Eye (tissue), 1 donor: ENCODE results near the gene MCUR1.
A peak's percentile ranks its signal among the peaks of the same experiment; 100 is the strongest.
"Not testable (repeated sequence)": the region's sequence is repeated elsewhere in the genome, so short reads cannot be mapped to it uniquely, and the experiment has no call there.

Source experiments
- DNase-seq: peaks from one replicate; pipeline ENCODE4 v3.0.0-alpha.2; 2015

MCUR1 gene

GRCh38 chr6:13828656-13829301, 14.4 kb upstream of the MCUR1 start:
- not testable (repeated sequence) for DNase-seq

- no peak for DNase-seq
Observed at GRCh38 chr6:13827032-13827431, 12.7 kb upstream of the MCUR1 start.

GRCh38 chr6:13825871-13826270, 11.5 kb upstream of the MCUR1 start:
- no peak for DNase-seq

GRCh38 chr6:13818341-13818740, 4.0 kb upstream of the MCUR1 start:
- DNase-seq, result no peak

- DNase-seq, result peak; percentile 57
Observed at GRCh38 chr6:13814938-13815575, 700 bp upstream of the MCUR1 start.

GRCh38 chr6:13813621-13814175, 659 bp downstream of the MCUR1 start:
- DNase-seq, result peak; percentile 91

GRCh38 chr6:13813026-13813425, 1.3 kb downstream of the MCUR1 start:
- no peak for DNase-seq

GRCh38 chr6:13812359-13812642, 2.1 kb downstream of the MCUR1 start:
- no peak for DNase-seq

GRCh38 chr6:13811627-13812358, 2.6 kb downstream of the MCUR1 start:
- no peak for DNase-seq

- DNase-seq, result no peak
Observed at GRCh38 chr6:13810688-13811446, 3.5 kb downstream of the MCUR1 start.

GRCh38 chr6:13808801-13809200, 5.6 kb downstream of the MCUR1 start:
- DNase-seq, result no peak

GRCh38 chr6:13807696-13808095, 6.7 kb downstream of the MCUR1 start:
- no peak for DNase-seq

GRCh38 chr6:13803581-13803980, 10.8 kb downstream of the MCUR1 start:
- no peak for DNase-seq

- no peak for DNase-seq
Observed at GRCh38 chr6:13800615-13801014, 13.7 kb downstream of the MCUR1 start.

- no peak for DNase-seq
Observed at GRCh38 chr6:13796781-13797180, 17.6 kb downstream of the MCUR1 start.

- peak; percentile 94 for DNase-seq
Observed at GRCh38 chr6:13795041-13795750, 19.2 kb downstream of the MCUR1 start.

GRCh38 chr6:13794184-13794583, 20.2 kb downstream of the MCUR1 start:
- DNase-seq, result no peak

GRCh38 chr6:13789746-13790145, 24.6 kb downstream of the MCUR1 start:
- no peak for DNase-seq

GRCh38 chr6:13788820-13789219, 25.5 kb downstream of the MCUR1 start:
- no peak for DNase-seq

GRCh38 chr6:13787137-13787536, 27.2 kb downstream of the MCUR1 start:
- peak; percentile 85 for DNase-seq

- DNase-seq, result not testable (repeated sequence)
Observed at GRCh38 chr6:13780162-13780561, 34.2 kb downstream of the MCUR1 start.

GRCh38 chr6:13778028-13778427, 36.3 kb downstream of the MCUR1 start:
- DNase-seq, result no peak

- DNase-seq, result no peak
Observed at GRCh38 chr6:13776602-13777001, 37.8 kb downstream of the MCUR1 start.
